Omental fat pad (tissue), 4 donors: Measurements from ENCODE around the gene PPP4R1. TPM values are rescaled to one million over a fixed set of nuclear protein-coding genes. Genes with fewer than 3 reads are reported as not detected.

ENCODE experiments used
- ATAC-seq: fragments of 150-250 bp; one replicate; pipeline ENCODE4 v1.9.1; 2016; ENCODE audit warnings: mild to moderate bottlenecking, moderate library complexity; ENCODE audit not compliant: low FRiP score
- DNase-seq: peaks from one replicate; pipeline ENCODE4 v3.0.0-alpha.2; 2019; ENCODE audit warnings: low spot score
- CTCF ChIP-seq, 3 donors: fragments of 450-650 bp; IDR thresholded peaks; one replicate each; pipeline ENCODE4 v1.5.1; 2016 to 2017; ENCODE audit warnings: antibody characterized with exemption in 3 of 3, mild to moderate bottlenecking in 3 of 3, moderate library complexity in 2 of 3
- total RNA-seq, 4 donors: library from RNA; depleted of rRNA; stranded (reverse); fragments of >200 nt; gene quantifications; one replicate each; pipeline ENCODE4 v1.1.0, GENCODE V29; 2016

Gene PPP4R1
- total RNA-seq, 4 donors from 2014 or later: 65.7 to 159 (median 99.8) TPM

- DNase-seq: no peak
- ATAC-seq: no peak
- TF ChIP-seq CTCF (IDR thresholded peaks at IDR 0.05): no peak
These were observed 61.7 kb downstream of the PPP4R1 start for GRCh38 chr18:9552616-9553015.

- ATAC-seq (no peak), DNase-seq (no peak)
- no peak for TF ChIP-seq CTCF (IDR thresholded peaks at IDR 0.05)
These were observed 62.2 kb downstream of the PPP4R1 start for GRCh38 chr18:9552191-9552590.

GRCh38 chr18:9550429-9550828 is 63.9 kb downstream of the PPP4R1 start:
- no peak for TF ChIP-seq CTCF (IDR thresholded peaks at IDR 0.05)
- DNase-seq (no peak), ATAC-seq (no peak)

- no peak for TF ChIP-seq CTCF (IDR thresholded peaks at IDR 0.05)
- no peak for ATAC-seq
- no peak for DNase-seq
These were observed 65.0 kb downstream of the PPP4R1 start for GRCh38 chr18:9549405-9549804.

- no peak for ATAC-seq
- no peak for DNase-seq
- TF ChIP-seq CTCF (IDR thresholded peaks at IDR 0.05): no peak
These were observed 66.6 kb downstream of the PPP4R1 start for GRCh38 chr18:9547782-9548181.

- no peak for ATAC-seq
- no peak for TF ChIP-seq CTCF (IDR thresholded peaks at IDR 0.05)
- DNase-seq: no peak
These were observed 67.9 kb downstream of the PPP4R1 start for GRCh38 chr18:9546468-9546867.

- no peak for TF ChIP-seq CTCF (IDR thresholded peaks at IDR 0.05)
- ATAC-seq: no peak
- DNase-seq: no peak
These were observed 69.3 kb downstream of the PPP4R1 start for GRCh38 chr18:9545029-9545428.
